ENCODE data around the gene GRAMD1B. TPM values are rescaled to one million over a fixed set of nuclear protein-coding genes. Genes with fewer than 3 reads are reported as not detected.

GRAMD1B gene
- total and polyA plus RNA-seq, 2 experiments from 2014 or later, result 9.0 to 20.4 TPM

DNA sequence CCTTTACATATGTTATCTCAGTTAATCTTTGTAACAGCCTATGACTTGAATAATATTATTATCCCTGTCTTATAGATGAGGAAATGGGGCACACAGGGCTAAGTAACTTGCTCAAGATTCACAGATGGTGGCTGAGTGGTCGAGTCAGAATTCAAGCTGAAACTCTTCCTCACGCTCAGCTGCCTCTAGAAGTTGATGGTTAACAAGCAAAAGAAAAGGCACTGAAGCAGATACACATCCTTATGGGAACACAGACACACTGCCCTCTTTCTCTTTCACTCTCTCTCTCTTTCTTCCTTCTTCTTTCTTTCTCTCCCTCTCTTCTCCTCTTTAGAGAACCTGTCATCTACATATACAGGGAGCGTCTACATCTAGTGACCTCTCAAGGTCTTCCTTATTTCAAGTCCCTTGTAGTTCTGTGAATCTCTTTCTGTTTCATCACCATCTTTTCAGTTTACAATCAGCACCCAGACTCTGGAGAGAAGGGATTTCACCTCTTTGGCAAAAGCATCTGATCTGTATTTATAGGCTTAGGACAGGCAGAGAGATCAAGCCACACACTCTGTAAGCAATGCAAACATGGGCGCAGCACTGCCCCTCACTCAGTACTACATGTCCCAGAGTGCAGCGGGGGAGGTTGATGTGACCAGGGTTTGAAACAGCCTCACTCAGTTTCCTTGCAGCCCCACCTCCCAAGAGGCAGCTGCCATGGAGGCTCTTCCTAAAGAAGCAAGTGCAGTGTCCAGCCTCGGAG, 75.7 kb downstream of the GRAMD1B start:
- Histone ChIP-seq H3K9me2 (replicated peaks; ENCODE audit: insufficient read depth) (no peaks in the 10 kb centered on the region), H3K79me2 (no peaks in the 10 kb centered on the region), H3K9me3 (ENCODE audit: low read depth) (no peaks in the 10 kb centered on the region), H2AFZ (no peak overlapping the region), H3K4me1 (ENCODE audit: insufficient read depth) (no peaks in the 10 kb centered on the region), H3K4me3 (no peak overlapping the region), H4K20me1 (ENCODE audit: insufficient read depth, poor library complexity, severe bottlenecking) (no peaks in the 10 kb centered on the region), H3K27ac (peak overlapping the region; percentile 23), H3K36me3 (replicated peaks; ENCODE audit: insufficient read depth, low read depth) (no peaks in the 10 kb centered on the region), H3K4me2 (no peak overlapping the region), H3K27me3 (no peaks in the 10 kb centered on the region)
- TF ChIP-seq EZH2 (IDR thresholded peaks at IDR 0.05; ENCODE audit: borderline replicate concordance), result no peak
- TF ChIP-seq, protein P1, sequence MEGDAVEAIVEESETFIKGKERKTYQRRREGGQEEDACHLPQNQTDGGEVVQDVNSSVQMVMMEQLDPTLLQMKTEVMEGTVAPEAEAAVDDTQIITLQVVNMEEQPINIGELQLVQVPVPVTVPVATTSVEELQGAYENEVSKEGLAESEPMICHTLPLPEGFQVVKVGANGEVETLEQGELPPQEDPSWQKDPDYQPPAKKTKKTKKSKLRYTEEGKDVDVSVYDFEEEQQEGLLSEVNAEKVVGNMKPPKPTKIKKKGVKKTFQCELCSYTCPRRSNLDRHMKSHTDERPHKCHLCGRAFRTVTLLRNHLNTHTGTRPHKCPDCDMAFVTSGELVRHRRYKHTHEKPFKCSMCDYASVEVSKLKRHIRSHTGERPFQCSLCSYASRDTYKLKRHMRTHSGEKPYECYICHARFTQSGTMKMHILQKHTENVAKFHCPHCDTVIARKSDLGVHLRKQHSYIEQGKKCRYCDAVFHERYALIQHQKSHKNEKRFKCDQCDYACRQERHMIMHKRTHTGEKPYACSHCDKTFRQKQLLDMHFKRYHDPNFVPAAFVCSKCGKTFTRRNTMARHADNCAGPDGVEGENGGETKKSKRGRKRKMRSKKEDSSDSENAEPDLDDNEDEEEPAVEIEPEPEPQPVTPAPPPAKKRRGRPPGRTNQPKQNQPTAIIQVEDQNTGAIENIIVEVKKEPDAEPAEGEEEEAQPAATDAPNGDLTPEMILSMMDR (IDR thresholded peaks at IDR 0.05; ENCODE audit: poor library complexity), result no peak
- no peak for TF ChIP-seq EZH2phosphoT487 (IDR thresholded peaks at IDR 0.05; ENCODE audit: low read depth, severe bottlenecking, unreplicated experiment)
- WGBS (ENCODE audit: low lambda C conversion rate, missing lambda C conversion rate), result 58% methylated on average over 6 of the region's 6 CpGs
- peak; percentile 26 for DNase-seq (ENCODE audit: low spot score)

DNA sequence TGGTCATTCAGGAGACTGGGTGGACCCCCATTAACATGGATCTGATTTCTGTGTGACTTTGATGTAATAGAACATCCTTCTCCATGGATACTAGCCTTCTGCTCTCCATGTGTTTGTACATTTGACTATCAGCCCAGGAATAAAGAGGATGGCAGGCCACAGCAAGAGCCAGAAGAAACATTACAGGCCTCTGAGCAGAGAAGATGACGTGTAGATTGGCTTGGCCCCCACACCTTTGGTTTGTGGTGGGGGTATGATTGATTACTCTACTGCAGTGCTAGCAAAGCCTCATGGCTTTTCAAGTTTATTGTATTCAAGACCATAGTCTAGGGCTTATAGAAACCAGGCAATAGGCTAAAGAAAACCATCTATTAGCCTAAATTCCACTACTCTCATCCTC, 77.0 kb downstream of the GRAMD1B start:
- Histone ChIP-seq H3K9me2 (replicated peaks; ENCODE audit: insufficient read depth) (no peaks in the 10 kb centered on the region), H3K27me3 (no peaks in the 10 kb centered on the region), H3K9me3 (ENCODE audit: low read depth) (no peaks in the 10 kb centered on the region), H3K36me3 (replicated peaks; ENCODE audit: insufficient read depth, low read depth) (no peaks in the 10 kb centered on the region), H3K4me3 (no peak overlapping the region), H3K4me1 (ENCODE audit: insufficient read depth) (no peaks in the 10 kb centered on the region), H3K4me2 (no peak overlapping the region), H3K79me2 (no peaks in the 10 kb centered on the region), H3K27ac (no peak overlapping the region), H4K20me1 (ENCODE audit: insufficient read depth, poor library complexity, severe bottlenecking) (no peaks in the 10 kb centered on the region), H2AFZ (no peak overlapping the region)
- DNase-seq (ENCODE audit: low spot score), result no peak
- TF ChIP-seq EZH2 (IDR thresholded peaks at IDR 0.05; ENCODE audit: borderline replicate concordance) (no peak), EZH2phosphoT487 (IDR thresholded peaks at IDR 0.05; ENCODE audit: low read depth, severe bottlenecking, unreplicated experiment) (no peak)
- TF ChIP-seq, protein P1 (IDR thresholded peaks at IDR 0.05; ENCODE audit: poor library complexity), result no peak
- 80% methylated on average over 1 of the region's 1 CpG for WGBS (ENCODE audit: low lambda C conversion rate, missing lambda C conversion rate)

DNA sequence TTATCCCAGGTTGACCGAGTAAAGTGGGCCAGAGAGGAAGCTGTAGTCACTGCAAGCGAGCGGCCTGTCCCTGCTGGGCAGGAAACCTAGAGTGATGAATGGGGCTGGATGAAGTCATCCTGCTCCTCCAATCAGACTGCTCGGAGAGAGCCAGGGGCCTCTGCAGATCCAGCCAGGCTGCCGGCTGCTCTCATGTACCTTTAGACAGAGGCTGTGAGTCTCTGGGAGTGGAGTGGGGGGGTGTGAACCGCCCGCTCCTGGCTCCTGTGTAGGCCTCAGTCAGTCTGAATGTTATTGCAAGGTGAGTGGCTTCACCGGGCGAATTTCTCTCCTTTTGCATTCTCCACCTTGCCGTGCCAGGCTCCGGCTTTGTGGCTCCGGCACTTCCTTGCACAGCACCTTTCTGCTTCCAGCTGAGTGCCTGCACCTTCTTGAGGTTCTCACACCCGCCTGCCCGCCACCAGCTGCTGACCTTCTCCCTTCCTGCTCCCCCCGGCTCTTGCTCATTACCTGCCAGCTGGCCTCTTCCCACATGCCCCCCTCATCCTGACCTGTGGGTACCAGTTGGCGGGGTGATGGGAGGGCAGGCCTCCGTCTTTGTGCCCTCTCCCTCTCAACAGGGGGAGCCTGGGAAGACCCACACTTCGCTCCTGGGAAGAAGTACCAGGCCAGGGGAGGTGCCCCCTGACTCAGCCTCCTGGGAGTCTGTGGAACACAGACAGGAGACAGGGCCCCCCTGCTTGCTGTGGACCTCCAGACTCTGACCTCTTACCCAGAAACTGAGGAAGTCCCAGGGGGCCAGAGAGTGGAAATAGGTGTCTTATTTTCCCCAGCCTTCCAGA, 79.9 kb downstream of the GRAMD1B start:
- Histone ChIP-seq H3K9me2 (replicated peaks; ENCODE audit: insufficient read depth) (no peaks in the 10 kb centered on the region), H2AFZ (no peak overlapping the region), H4K20me1 (ENCODE audit: insufficient read depth, poor library complexity, severe bottlenecking) (no peaks in the 10 kb centered on the region), H3K79me2 (no peaks in the 10 kb centered on the region), H3K27me3 (no peaks in the 10 kb centered on the region), H3K9me3 (ENCODE audit: low read depth) (no peaks in the 10 kb centered on the region), H3K4me1 (ENCODE audit: insufficient read depth) (no peaks in the 10 kb centered on the region), H3K36me3 (replicated peaks; ENCODE audit: insufficient read depth, low read depth) (no peaks in the 10 kb centered on the region), H3K27ac (no peak overlapping the region), H3K4me3 (no peak overlapping the region), H3K4me2 (no peak overlapping the region)
- DNase-seq (ENCODE audit: low spot score), result peak; percentile 75
- TF ChIP-seq EZH2 (IDR thresholded peaks at IDR 0.05; ENCODE audit: borderline replicate concordance) (no peak), EZH2phosphoT487 (IDR thresholded peaks at IDR 0.05; ENCODE audit: low read depth, severe bottlenecking, unreplicated experiment) (no peak)
- TF ChIP-seq, protein P1 (IDR thresholded peaks at IDR 0.05; ENCODE audit: poor library complexity), result no peak
- 72% methylated on average over 18 of the region's 18 CpGs for WGBS (ENCODE audit: low lambda C conversion rate, missing lambda C conversion rate)
